Activated CD8-positive, alpha-beta memory T cell treated with anti-CD3 and anti-CD28 coated beads, Interleukin-2, amount 10 ng/mL, durations not matched to agents 7 days and 5 days (primary cell): Measurements from ENCODE around the gene PRKCB. TPM values are rescaled to one million over a fixed set of nuclear protein-coding genes. Genes with fewer than 3 reads are reported as not detected.

Experiments
- ATAC-seq: fragments of 150-1000 bp; cut with Tn5 transposase; one replicate; pipeline ENCODE4 v1.10.0; 2021; ENCODE audit warnings: moderate library complexity
- CTCF ChIA-PET: fragments of 350-600 bp; sonication (Branson Sonifier 250); formaldehyde crosslinking; loops from one replicate; lab custom pipeline; 2021; ENCODE audit warnings: antibody characterized with exemption; lab: Charles Lee
- DNase-seq: peaks from one replicate; pipeline ENCODE4 v3.0.0-alpha.2; 2020
- H3K27ac Mint-ChIP-seq: one replicate; pipeline ENCODE4 v1.8.0; 2021; ENCODE audit warnings: mild to moderate bottlenecking, mixed read lengths
- H3K27me3 Mint-ChIP-seq: one replicate; pipeline ENCODE4 v1.8.0; 2021; ENCODE audit warnings: mixed read lengths
- H3K36me3 Mint-ChIP-seq: one replicate; pipeline ENCODE4 v1.8.0; 2021; ENCODE audit warnings: mild to moderate bottlenecking, mixed read lengths
- H3K4me1 Mint-ChIP-seq: one replicate; pipeline ENCODE4 v1.8.0; 2021; ENCODE audit warnings: mixed read lengths
- H3K4me3 Mint-ChIP-seq: one replicate; pipeline ENCODE4 v1.8.0; 2021; ENCODE audit warnings: mild to moderate bottlenecking, moderate library complexity, mixed read lengths
- H3K9me3 Mint-ChIP-seq: one replicate; pipeline ENCODE4 v1.8.0; 2022; ENCODE audit warnings: low read depth, mixed read lengths
- total RNA-seq, 2 experiments: library from RNA; stranded (reverse); gene quantifications; one replicate each; pipeline ENCODE4 v1.2.3, GENCODE V29; 2021

Gene PRKCB
- total RNA-seq, 2 experiments from 2014 or later, result 98.5 to 125 TPM

DNA sequence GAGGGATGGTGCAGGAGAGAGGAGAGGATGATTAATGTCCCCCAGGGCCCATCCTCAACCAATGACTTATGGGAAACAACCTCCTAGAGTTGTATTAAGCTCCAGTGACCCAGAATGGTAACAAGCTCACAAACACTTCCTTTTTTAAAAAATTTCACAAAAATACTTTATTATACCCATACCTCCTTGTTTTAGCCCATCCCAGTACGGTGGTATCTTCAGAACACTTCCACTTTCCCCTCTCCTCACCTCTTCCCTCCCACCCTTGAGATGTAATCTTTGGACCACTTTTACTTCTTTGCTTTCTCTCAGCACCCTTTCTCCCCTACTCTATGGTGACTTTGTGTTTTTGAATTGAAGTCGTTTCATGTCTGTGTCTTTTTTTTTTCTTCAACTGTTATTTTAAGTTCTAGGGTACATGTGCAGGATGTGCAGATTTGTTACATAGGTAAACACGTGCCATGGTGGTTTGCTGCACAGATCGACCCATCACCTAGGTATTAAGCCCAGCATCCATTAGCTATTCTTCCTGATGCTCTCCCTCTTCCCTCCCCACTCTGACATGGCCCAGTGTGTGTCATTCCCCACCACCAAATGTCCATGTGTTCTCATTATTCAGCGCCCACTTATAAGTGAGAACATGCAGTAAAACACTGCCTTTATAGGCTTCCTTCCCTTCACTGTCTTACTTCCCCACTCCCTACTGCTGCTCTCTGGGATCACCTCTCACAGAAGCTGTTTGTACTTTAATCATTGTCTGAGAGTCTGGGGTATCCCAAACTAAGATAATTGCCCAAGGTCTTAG lies 124.5 kb downstream of the PRKCB start:
- CTCF ChIA-PET, result interaction anchor here (1.1 to 1.7 kb wide), 2 partner anchors 22 to 50 kb away, joined by 3 to 6 read pairs; no protein-coding TSS in a partner anchor
- peak overlapping the region; percentile 33 for H3K27ac Mint-ChIP-seq
- DNase-seq, result no peak
- H3K4me1 Mint-ChIP-seq, result peaks cover 38% of the 10 kb centered on the region
- H3K4me3 Mint-ChIP-seq, result no peak overlapping the region
- ATAC-seq, result no peak
- H3K27me3 Mint-ChIP-seq, result no peaks in the 10 kb centered on the region
- peaks cover 19% of the 10 kb centered on the region for H3K36me3 Mint-ChIP-seq
- no peaks in the 10 kb centered on the region for H3K9me3 Mint-ChIP-seq

DNA sequence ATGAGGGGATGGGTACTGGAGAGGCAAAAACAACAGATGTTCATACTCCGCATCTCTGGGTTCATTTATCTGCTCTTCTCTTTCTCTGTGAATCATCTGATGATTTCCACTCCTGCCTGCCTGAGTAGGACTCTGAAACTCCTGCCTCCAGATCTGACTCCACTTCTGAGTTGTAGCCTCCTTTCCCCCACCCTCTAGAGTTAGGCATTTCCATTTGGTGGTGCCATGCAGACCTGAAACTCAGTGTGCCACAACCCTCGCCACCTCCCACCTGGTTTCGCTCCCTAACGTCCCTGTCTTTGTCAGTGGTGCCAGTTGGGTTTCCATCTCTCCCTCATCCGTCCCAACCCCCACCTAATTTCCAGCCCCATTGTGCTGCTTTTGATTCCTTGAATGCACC lies 126.2 kb downstream of the PRKCB start:
- CTCF ChIA-PET, result no interaction called here
- no peak for DNase-seq
- Mint-ChIP-seq H3K4me1 (peaks cover 43% of the 10 kb centered on the region), H3K27ac (no peak overlapping the region), H3K27me3 (no peaks in the 10 kb centered on the region), H3K36me3 (peaks cover 22% of the 10 kb centered on the region), H3K4me3 (no peak overlapping the region), H3K9me3 (no peaks in the 10 kb centered on the region)
- ATAC-seq, result no peak

DNA sequence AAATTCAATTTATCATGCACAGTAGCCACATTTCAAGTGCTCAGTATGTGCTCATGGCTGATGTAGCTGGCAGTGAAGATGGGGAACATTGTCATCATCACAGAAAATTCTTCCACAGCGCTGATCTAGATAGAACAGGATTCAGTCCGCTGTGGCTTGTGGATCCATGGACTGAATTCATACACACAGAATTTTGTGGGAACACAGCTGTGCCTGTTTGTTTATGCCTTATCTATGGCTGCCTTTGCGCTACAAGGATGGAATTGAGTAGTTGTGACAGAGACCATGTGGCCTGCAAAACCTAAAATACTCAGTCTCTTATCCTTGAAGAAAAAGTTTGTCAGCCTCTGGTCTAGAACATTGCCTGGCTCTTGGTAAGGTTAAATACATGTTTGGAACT lies 128.4 kb downstream of the PRKCB start:
- Mint-ChIP-seq H3K27me3 (no peaks in the 10 kb centered on the region), H3K4me3 (no peak overlapping the region), H3K9me3 (no peaks in the 10 kb centered on the region), H3K36me3 (peaks cover 25% of the 10 kb centered on the region), H3K27ac (no peak overlapping the region), H3K4me1 (peaks cover 41% of the 10 kb centered on the region)
- no peak for ATAC-seq
- CTCF ChIA-PET, result no interaction called here
- no peak for DNase-seq

DNA sequence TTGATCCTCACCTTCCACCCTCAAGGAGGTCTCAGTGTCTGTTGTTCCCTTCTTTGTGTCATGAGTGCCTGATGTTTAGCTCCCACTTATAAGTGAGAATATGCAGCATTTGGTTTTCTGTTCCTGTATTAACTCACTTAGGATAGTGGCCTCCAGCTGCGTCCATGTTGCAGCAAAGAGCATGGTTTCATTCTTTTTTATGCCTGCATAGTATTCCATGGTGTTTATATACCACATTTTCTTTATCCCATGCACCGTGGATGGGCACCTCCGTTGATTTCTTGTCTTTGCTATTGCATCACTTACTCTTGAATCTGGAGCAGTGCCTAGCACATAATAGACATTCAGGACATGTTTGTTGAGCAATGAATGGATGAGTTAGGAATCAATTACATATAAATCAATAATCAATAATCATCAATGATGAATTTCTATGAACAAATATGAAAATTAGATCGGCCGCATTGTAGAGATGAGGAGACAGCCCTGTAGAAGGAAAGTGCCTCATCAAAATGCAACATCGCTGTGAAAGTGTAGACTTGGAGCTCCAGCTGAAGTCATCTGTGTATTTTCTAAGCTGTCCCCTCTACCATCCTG lies 129.5 kb downstream of the PRKCB start:
- CTCF ChIA-PET, result interaction anchor here (2.4 kb wide), 1 partner anchor 45 kb away, joined by 12 read pairs; no protein-coding TSS in a partner anchor

DNA sequence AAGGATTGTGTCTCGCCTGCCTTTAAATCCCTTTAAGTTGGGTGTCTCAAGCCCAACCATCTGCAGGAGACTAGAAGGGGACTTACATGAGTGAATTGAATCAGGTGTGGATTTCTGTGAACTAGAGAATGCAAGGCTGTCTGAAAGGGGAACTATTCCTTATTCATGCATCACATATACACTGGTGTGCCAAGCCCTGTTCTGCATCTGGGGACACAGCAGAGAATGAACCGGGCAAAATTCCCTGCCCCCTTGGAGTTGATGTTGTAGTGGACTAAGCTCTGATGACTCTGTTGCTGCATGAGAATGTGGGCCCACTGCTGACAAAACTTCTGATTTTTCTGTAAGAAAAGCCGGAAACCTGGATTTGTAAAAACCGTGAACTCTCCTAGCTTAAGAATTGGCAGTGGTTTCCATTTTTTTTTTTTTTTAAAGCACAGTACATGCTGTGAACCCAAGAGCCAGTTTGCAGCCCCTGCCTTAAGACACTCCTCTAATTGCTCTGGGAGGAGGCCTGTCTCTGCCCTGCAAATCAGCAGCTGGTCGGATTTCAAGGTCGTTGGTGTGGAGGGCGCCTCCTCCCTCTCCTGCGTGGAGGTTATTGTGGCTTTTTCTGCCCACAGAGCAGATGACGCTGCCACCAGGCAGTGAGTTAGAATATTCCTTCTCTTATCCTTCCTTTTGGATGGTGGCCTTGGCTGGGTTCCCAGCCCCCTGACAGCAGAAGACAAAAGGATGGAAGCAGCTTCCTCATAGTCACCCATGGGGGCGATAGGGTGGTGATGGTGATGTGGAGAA lies 131.0 kb downstream of the PRKCB start:
- no peak overlapping the region for H3K4me3 Mint-ChIP-seq
- no peak for DNase-seq
- CTCF ChIA-PET, result interaction anchor here (1.0 to 2.4 kb wide), 3 partner anchors 40 to 76 kb away, joined by 3 to 12 read pairs (median 4); no protein-coding TSS in a partner anchor
- peak; percentile 30 for ATAC-seq
- H3K36me3 Mint-ChIP-seq, result peaks cover 29% of the 10 kb centered on the region
- H3K27me3 Mint-ChIP-seq, result no peaks in the 10 kb centered on the region
- H3K4me1 Mint-ChIP-seq, result peaks cover 23% of the 10 kb centered on the region
- peak overlapping the region; percentile 8 for H3K27ac Mint-ChIP-seq
- no peaks in the 10 kb centered on the region for H3K9me3 Mint-ChIP-seq

More for the DNA sequence above, 129.5 kb downstream of the PRKCB start:
- Mint-ChIP-seq H3K36me3 (peaks cover 29% of the 10 kb centered on the region), H3K27ac (no peak overlapping the region), H3K9me3 (no peaks in the 10 kb centered on the region), H3K4me3 (no peak overlapping the region), H3K27me3 (no peaks in the 10 kb centered on the region), H3K4me1 (peaks cover 32% of the 10 kb centered on the region)
- no peak for ATAC-seq
- DNase-seq, result no peak

DNA sequence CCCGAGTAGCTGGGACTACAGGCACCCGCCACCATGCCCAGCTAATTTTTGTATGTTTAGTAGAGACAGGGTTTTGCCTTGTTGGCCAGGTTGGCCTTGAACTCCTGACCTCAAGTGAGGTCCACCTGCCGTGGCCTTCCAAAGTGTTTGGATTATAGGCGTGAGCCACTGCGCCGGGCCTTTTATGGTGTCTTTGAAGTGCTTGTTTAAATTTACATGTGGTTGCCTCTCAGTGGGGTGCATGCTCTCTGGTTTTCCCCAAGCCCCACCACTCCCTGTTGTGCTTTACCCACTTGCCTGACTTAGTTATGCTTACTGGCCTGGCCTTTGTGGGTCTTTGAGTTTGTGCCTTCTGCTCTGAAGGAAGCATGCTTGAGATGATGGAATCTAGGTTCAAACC lies 132.0 kb downstream of the PRKCB start:
- Mint-ChIP-seq H3K36me3 (peaks cover 22% of the 10 kb centered on the region), H3K27ac (no peak overlapping the region), H3K27me3 (no peaks in the 10 kb centered on the region), H3K9me3 (no peaks in the 10 kb centered on the region), H3K4me3 (no peak overlapping the region), H3K4me1 (peaks cover 17% of the 10 kb centered on the region)
- CTCF ChIA-PET, result interaction anchor here (2.4 kb wide), 1 partner anchor 43 kb away, joined by 12 read pairs; no protein-coding TSS in a partner anchor
- DNase-seq (no peak), ATAC-seq (no peak)

DNA sequence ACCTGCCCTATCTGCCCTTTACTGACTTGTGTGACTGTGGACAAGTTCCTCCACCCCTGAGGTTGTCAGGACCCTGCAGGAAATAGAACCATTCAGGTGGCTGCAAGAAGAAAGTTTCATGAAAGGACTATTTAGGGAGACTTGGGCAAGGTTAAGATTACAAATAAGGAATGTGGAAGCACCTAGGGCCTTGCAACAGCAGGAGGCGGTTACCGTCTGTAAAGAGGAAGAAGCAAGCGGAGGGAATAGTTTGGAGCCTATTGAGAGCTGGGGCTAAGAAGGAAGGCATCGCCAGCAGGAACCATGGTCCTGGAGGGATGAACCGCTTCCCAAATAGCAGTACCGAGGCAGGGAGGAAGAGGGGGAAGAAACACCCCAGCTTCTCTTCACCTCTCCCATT lies 132.4 kb downstream of the PRKCB start:
- H3K36me3 Mint-ChIP-seq, result peaks cover 19% of the 10 kb centered on the region
- no peak overlapping the region for H3K4me3 Mint-ChIP-seq
- ATAC-seq (no peak), DNase-seq (no peak)
- CTCF ChIA-PET, result interaction anchor here (1.6 kb wide), 1 partner anchor 42 kb away, joined by 4 read pairs; no protein-coding TSS in a partner anchor
- no peaks in the 10 kb centered on the region for H3K27me3 Mint-ChIP-seq
- H3K4me1 Mint-ChIP-seq, result peaks cover 18% of the 10 kb centered on the region
- H3K9me3 Mint-ChIP-seq, result no peaks in the 10 kb centered on the region
- no peak overlapping the region for H3K27ac Mint-ChIP-seq

DNA sequence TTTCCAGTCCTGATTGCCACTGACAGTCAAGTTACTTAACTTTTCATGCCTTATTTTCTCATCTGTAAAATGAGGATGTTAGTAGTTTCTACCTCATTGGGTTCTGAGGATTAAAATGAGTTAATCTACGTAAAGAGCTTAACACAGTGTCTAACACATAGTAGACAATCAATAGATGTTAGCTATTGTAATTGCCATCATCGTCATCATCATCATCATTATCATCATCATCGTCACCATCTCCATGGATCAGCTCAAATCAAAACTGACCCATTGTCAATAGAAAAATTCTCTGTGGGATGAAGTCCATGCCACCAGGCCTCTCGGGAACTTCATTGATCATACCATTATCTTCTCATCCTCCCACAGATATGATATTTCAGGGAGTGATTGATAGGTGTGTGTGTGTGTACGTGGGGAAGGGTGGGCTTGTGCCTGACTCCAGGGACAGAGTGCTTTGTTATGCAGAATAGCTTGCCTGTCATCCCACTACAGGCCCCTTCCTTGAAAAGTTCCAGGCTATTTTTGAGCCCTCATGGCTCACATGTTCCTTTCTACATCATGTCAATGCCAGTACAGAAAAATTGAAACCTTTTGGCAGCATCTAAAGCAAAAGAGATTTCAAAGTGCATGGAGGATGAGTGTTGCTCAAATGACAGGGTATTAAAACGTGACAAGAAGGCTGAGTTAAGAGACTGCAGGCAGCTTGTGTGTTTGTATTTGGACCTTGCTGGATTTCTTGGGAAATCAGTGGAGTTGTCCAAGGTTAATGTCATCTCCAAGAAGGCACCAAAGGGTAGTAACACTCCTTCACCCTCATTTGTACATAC lies 133.9 kb downstream of the PRKCB start:
- Mint-ChIP-seq H3K4me3 (no peak overlapping the region), H3K4me1 (peaks cover 27% of the 10 kb centered on the region), H3K27ac (no peak overlapping the region), H3K9me3 (no peaks in the 10 kb centered on the region), H3K36me3 (peaks cover 13% of the 10 kb centered on the region), H3K27me3 (no peaks in the 10 kb centered on the region)
- CTCF ChIA-PET, result interaction anchor here (1.6 kb wide), 1 partner anchor 41 kb away, joined by 4 read pairs; no protein-coding TSS in a partner anchor
- no peak for DNase-seq
- ATAC-seq, result no peak

DNA sequence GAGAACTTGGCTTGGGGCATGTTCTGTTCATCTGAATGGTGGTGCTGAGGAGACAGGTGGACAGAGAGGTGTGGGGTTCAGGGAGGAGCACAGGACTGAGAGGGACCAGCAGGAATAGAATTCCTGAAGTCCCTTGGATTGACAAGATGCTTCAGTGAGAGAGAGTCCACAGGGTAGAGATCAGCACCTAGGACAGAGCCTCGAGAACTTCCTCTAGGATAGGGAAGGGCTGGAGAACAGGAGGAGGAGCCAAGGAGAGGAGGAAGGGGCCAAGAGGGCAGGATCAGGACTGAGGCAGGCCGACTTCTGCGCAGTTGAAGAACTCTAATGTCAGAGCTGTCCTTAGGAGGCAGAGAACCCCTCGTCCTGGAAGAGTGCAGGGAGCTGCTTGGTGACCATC lies 138.4 kb downstream of the PRKCB start:
- ATAC-seq, result no peak
- Mint-ChIP-seq H3K9me3 (no peaks in the 10 kb centered on the region), H3K4me1 (peaks cover 35% of the 10 kb centered on the region), H3K27me3 (no peaks in the 10 kb centered on the region), H3K36me3 (peaks cover 4% of the 10 kb centered on the region), H3K27ac (peak overlapping the region; percentile 42), H3K4me3 (no peak overlapping the region)
- DNase-seq, result no peak
- CTCF ChIA-PET, result no interaction called here

DNA sequence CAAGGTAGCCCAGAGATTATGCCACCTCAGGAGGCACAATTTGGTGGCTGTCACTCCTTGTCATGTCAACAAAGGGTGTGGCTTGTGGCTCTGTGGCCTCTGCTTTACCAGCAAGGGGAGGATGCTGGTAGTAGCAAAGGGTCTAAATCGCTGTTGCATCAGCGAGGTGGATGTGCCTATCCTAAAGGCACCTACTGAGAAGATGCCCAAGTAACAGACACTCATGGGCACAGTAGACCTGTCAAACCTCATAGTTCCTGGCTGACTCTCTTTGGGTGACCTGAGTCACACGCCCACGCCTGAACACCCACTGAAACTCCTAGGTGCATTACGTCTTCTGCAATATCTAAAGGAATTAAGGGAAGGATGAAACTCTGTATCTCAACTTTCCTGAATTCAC lies 139.5 kb downstream of the PRKCB start:
- peak; percentile 66 for ATAC-seq
- DNase-seq, result peak; percentile 83
- Mint-ChIP-seq H3K9me3 (no peaks in the 10 kb centered on the region), H3K27ac (peak overlapping the region; percentile 36), H3K4me1 (peaks cover 35% of the 10 kb centered on the region), H3K4me3 (no peak overlapping the region), H3K36me3 (no peaks in the 10 kb centered on the region), H3K27me3 (no peaks in the 10 kb centered on the region)
- CTCF ChIA-PET, result no interaction called here

DNA sequence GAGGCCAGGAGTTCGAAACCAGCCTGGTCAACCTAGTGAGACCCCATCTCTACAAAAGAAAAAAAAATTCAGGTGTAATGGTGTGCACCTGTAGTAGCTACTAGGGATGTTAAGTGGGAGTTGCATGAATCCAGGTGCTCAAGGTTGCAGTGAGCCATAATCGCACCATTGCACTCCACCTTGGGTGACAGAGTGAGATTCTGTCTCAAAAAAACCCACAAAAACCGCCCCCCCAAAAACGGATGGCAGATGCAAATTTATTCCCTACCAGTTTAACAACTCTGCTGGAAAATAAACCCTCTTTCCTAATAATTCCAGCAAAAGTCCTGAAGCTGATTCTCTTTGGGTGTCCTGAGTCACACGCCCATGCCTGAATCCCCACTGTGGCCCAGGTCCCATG lies 140.3 kb downstream of the PRKCB start:
- H3K9me3 Mint-ChIP-seq, result no peaks in the 10 kb centered on the region
- CTCF ChIA-PET, result interaction anchor here (2.1 kb wide), 1 partner anchor 34 kb away, joined by 7 read pairs; no protein-coding TSS in a partner anchor
- peaks cover 35% of the 10 kb centered on the region for H3K4me1 Mint-ChIP-seq
- ATAC-seq (no peak), DNase-seq (no peak)
- H3K27ac Mint-ChIP-seq, result peak overlapping the region; percentile 37
- H3K27me3 Mint-ChIP-seq, result no peaks in the 10 kb centered on the region
- no peaks in the 10 kb centered on the region for H3K36me3 Mint-ChIP-seq
- H3K4me3 Mint-ChIP-seq, result no peak overlapping the region

DNA sequence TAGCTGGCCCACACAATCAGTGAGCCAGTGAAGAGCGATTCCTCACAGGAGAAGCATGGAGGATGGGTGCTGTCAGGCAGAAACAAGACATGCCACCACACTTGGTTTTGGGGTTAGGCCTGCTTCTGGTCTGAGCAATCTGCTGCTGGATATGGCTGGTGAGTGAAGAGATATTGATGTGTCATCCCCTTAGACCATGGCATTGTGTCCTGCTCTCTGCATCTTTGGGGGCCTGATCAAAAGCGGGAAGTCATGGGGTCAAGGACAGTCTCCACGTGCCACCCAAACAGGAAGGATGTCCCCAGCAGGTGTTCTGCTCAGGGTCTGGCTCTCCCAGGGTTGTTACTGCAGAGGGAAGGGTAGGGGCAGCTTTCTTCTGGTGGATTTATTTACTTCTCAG lies 140.7 kb downstream of the PRKCB start:
- Mint-ChIP-seq H3K4me3 (no peak overlapping the region), H3K27me3 (no peaks in the 10 kb centered on the region), H3K36me3 (no peaks in the 10 kb centered on the region), H3K4me1 (peaks cover 35% of the 10 kb centered on the region), H3K27ac (peak overlapping the region; percentile 37), H3K9me3 (no peaks in the 10 kb centered on the region)
- DNase-seq (peak; percentile 85), ATAC-seq (peak; percentile 76)
- CTCF ChIA-PET, result interaction anchor here (2.1 kb wide), 1 partner anchor 34 kb away, joined by 7 read pairs; no protein-coding TSS in a partner anchor
